K562 (cell line): ENCODE measurements around the gene SMC1A. TPM values are rescaled to one million over a fixed set of nuclear protein-coding genes. Genes with fewer than 3 reads are reported as not detected.

ENCODE experiments used
- ATAC-seq: fragments of 200-7000 bp; cut with Tn5 transposase; 3 replicates; pipeline ENCODE4 v1.9.1; 2020; ENCODE audit warnings: moderate library complexity
- BruUV-seq: library from RNA; stranded (reverse); fragments of 400-500 nt; replicated peaks from 2 replicates; lab custom pipeline; 2021; lab: Mats Ljungman, UMichigan
- CTCF ChIA-PET: fragments of 300-600 bp; formaldehyde crosslinking; extraction: SDS; loops from one replicate; lab custom pipeline; 2021; ENCODE audit warnings: low intra/inter-chr PET ratio; lab: Yijun Ruan, JAX
- POLR2A ChIA-PET: fragments of 300-600, 350-650 bp; sonication (Branson Sonifier 250); formaldehyde crosslinking; extraction: SDS; loops from one replicate; lab custom pipeline; 2021; ENCODE audit warnings: antibody characterized with exemption, inconsistent platforms; lab: Yijun Ruan, JAX
- DNase-seq, 4 experiments: peaks; one replicate each; pipeline versions ENCODE4 v3.0.0 to v3.0.0-alpha.2; 2011 to 2018; ENCODE audit warnings: low spot score in 3 of 4, mixed read lengths in 3 of 4; ENCODE audit errors: extremely low read depth in 1 of 4
- FAIRE-seq: peaks from 2 replicates; lab custom pipeline; 2011; peaks lifted over from hg19 to GRCh38; lab: Jason Lieb, UNC
- H2AFZ ChIP-seq: 2 replicates; pipeline ENCODE4 v1.6.0; 2011; ENCODE audit warnings: low read depth, low read length, control low read depth, inconsistent platforms
- H3K27ac ChIP-seq: fragments of 200-600 bp; 3 replicates; pipeline ENCODE4 v1.8.0; 2011; ENCODE audit warnings: low read depth, mild to moderate bottlenecking, control low read depth, inconsistent platforms, low read length, moderate library complexity, mixed read lengths; ENCODE audit errors: extremely low read depth
- H3K27me3 ChIP-seq, 2 experiments: fragments of 300-600 bp in 1 of 2; 2 replicates in 1 of 2; 3 replicates in 1 of 2; pipeline versions ENCODE4 v1.6.0 to v1.8.0; 2011; ENCODE audit warnings: inconsistent platforms in 2 of 2, low read length in 2 of 2, mild to moderate bottlenecking in 1 of 2, mixed read lengths in 1 of 2, moderate library complexity in 1 of 2; ENCODE audit not compliant: control insufficient read depth in 2 of 2, insufficient read depth in 2 of 2
- H3K36me3 ChIP-seq: fragments of 300-600 bp; 3 replicates; pipeline ENCODE4 v1.8.0; 2011; ENCODE audit warnings: mild to moderate bottlenecking, low read length, inconsistent platforms; ENCODE audit not compliant: control insufficient read depth, insufficient read depth
- H3K4me1 ChIP-seq, 2 experiments: fragments of 200-600 bp in 1 of 2; replicated peaks in 1 of 2; 2 replicates in 1 of 2; 3 replicates in 1 of 2; pipeline versions ENCODE4 v1.5.1 to v1.8.0; 2011; ENCODE audit warnings: inconsistent platforms in 2 of 2, low read length in 2 of 2, mild to moderate bottlenecking in 1 of 2, mixed read lengths in 1 of 2, moderate library complexity in 1 of 2; ENCODE audit not compliant: control insufficient read depth in 2 of 2, insufficient read depth in 2 of 2
- H3K4me2 ChIP-seq: 2 replicates; pipeline ENCODE4 v1.6.1; 2011; ENCODE audit warnings: low read length, control low read depth, inconsistent platforms, mixed read lengths; ENCODE audit not compliant: insufficient read depth
- H3K4me3 ChIP-seq: fragments of 200-600 bp; sonication (generic), shearing (Covaris generic); 2 replicates; pipeline ENCODE4 v1.5.1; 2016; ENCODE audit warnings: control low read depth, inconsistent platforms
- H3K79me2 ChIP-seq: fragments of 200-600 bp; 3 replicates; pipeline ENCODE4 v1.8.0; 2011; ENCODE audit warnings: low read length, inconsistent platforms; ENCODE audit not compliant: control insufficient read depth, insufficient read depth
- H3K9ac ChIP-seq, 2 experiments: 2 replicates each; pipeline versions ENCODE4 v1.6.0 to v1.6.1; 2011; ENCODE audit warnings: low read depth in 2 of 2, low read length in 2 of 2, control low read depth in 1 of 2, inconsistent platforms in 1 of 2, mild to moderate bottlenecking in 1 of 2, mixed read lengths in 1 of 2; ENCODE audit not compliant: insufficient read depth in 1 of 2
- H3K9me1 ChIP-seq: one replicate; pipeline ENCODE4 v1.6.0; 2011; ENCODE audit warnings: inconsistent platforms, mild to moderate bottlenecking, low read length, moderate library complexity; ENCODE audit not compliant: control insufficient read depth, insufficient read depth
- H3K9me3 ChIP-seq: replicated peaks from 2 replicates; pipeline ENCODE4 v1.5.1; 2011; ENCODE audit warnings: low read depth, low read length, inconsistent platforms; ENCODE audit not compliant: control insufficient read depth, insufficient read depth
- H4K20me1 ChIP-seq: replicated peaks from 2 replicates; pipeline ENCODE4 v1.6.1; 2011; ENCODE audit warnings: low read length, inconsistent platforms, mixed read lengths; ENCODE audit not compliant: control insufficient read depth, insufficient read depth
- ASH1L ChIP-seq: fragments of 450-650 bp; IDR thresholded peaks from 2 replicates; pipeline ENCODE4 v1.6.1; 2018; ENCODE audit warnings: borderline replicate concordance, mild to moderate bottlenecking, low read depth; ENCODE audit not compliant: partially characterized antibody
- E2F5 ChIP-seq: sonication (generic); formaldehyde crosslinking; IDR thresholded peaks from 2 replicates; pipeline ENCODE4 v1.8.0; 2022; ENCODE audit warnings: mild to moderate bottlenecking, missing genetic modification reagents
- ESRRA ChIP-seq: fragments of 450-650 bp; IDR thresholded peaks from 2 replicates; pipeline ENCODE4 v1.6.1; 2014; ENCODE audit warnings: low read depth, mild to moderate bottlenecking, moderate library complexity, borderline replicate concordance
- ETV1 ChIP-seq: fragments of 450-650 bp; conservative IDR thresholded peaks from 2 replicates; pipeline ENCODE4 v1.6.1; 2016; ENCODE audit warnings: missing genetic modification characterization, control low read depth, low read depth, missing compliant biosample characterization
- GTF2E2 ChIP-seq: fragments of 200-800 bp; sonication (Bioruptor generic); IDR thresholded peaks from 2 replicates; pipeline ENCODE4 v1.6.1; 2016; ENCODE audit warnings: missing genetic modification characterization, missing compliant biosample characterization
- L3MBTL2 ChIP-seq: fragments of 450-650 bp; IDR thresholded peaks from 2 replicates; pipeline ENCODE4 v1.6.1; 2016; ENCODE audit warnings: mild to moderate bottlenecking, moderate library complexity
- NFXL1 ChIP-seq: fragments of 450-650 bp; formaldehyde crosslinking; IDR thresholded peaks from 2 replicates; pipeline ENCODE4 v1.4.0; 2021; ENCODE audit warnings: mild to moderate bottlenecking
- NR1H2 ChIP-seq: sonication (generic); formaldehyde crosslinking; IDR thresholded peaks from 2 replicates; pipeline ENCODE4 v1.4.0; 2020; ENCODE audit warnings: mild to moderate bottlenecking, missing genetic modification reagents
- SAFB2 ChIP-seq: fragments of 200-400 bp; formaldehyde crosslinking; IDR thresholded peaks from 2 replicates; pipeline ENCODE4 v1.6.1; 2018; ENCODE audit warnings: borderline replicate concordance, low read length, low read depth, moderate library complexity; ENCODE audit not compliant: severe bottlenecking
- SIN3B ChIP-seq: fragments of 450-650 bp; IDR thresholded peaks from 2 replicates; pipeline ENCODE4 v1.6.1; 2017; ENCODE audit warnings: low read depth, mild to moderate bottlenecking, moderate library complexity
- SMAD1 ChIP-seq: fragments of 150-350 bp; IDR thresholded peaks from 2 replicates; pipeline ENCODE4 v1.6.1; 2014; ENCODE audit warnings: low read length, low read depth; ENCODE audit not compliant: partially characterized antibody
- SNRNP70 ChIP-seq: fragments of 200-400 bp; formaldehyde crosslinking; optimal IDR thresholded peaks from 2 replicates; pipeline ENCODE3; 2017; ENCODE audit warnings: low read depth, low read length
- TEAD4 ChIP-seq, 2 experiments: sonication (generic) in 1 of 2; formaldehyde crosslinking in 1 of 2; IDR thresholded peaks; 2 replicates each; pipeline versions ENCODE4 v1.6.1 to v1.8.0; 2012 to 2022; ENCODE audit warnings: borderline replicate concordance in 1 of 2, inconsistent platforms in 1 of 2, low read length in 1 of 2, mild to moderate bottlenecking in 1 of 2, missing genetic modification reagents in 1 of 2
- ZNF274 ChIP-seq: IDR thresholded peaks from 2 replicates; pipeline ENCODE4 v1.6.1; 2011; ENCODE audit warnings: low read depth, mild to moderate bottlenecking, low read length, moderate library complexity, borderline replicate concordance
- ZNF354B ChIP-seq: fragments of 250-450 bp; sonication (Bioruptor Pico); IDR thresholded peaks from 2 replicates; pipeline ENCODE4 v1.4.0; 2020
- ZNF586 ChIP-seq: fragments of 450-650 bp; formaldehyde crosslinking; conservative IDR thresholded peaks from 2 replicates; pipeline ENCODE4 v1.4.0; 2020; ENCODE audit warnings: mild to moderate bottlenecking, moderate library complexity
- ZNF764 ChIP-seq: fragments of 250-450 bp; sonication (Bioruptor Pico); IDR thresholded peaks from 2 replicates; pipeline ENCODE4 v1.4.0; 2020; ENCODE audit warnings: low read depth, mild to moderate bottlenecking, moderate library complexity
- ZNF79 ChIP-seq: fragments of 250-450 bp; sonication (Bioruptor Pico); IDR thresholded peaks from 2 replicates; pipeline ENCODE4 v1.4.0; 2020; ENCODE audit warnings: low read depth, mild to moderate bottlenecking, moderate library complexity
- WGBS: fragments of 100-300 bp; shearing (Covaris generic); methylation state at CpG from one replicate; pipeline ENCODE4 v1.1.6; 2016; ENCODE audit warnings: low coverage, mixed read lengths; ENCODE audit not compliant: insufficient coverage; ENCODE audit errors: missing lambda C conversion rate; 5-methylcytosine and 5-hydroxymethylcytosine counted together
- in situ Hi-C: fragments of 300-500 bp; cut with MboI; formaldehyde crosslinking; loops from 4 replicates; pipeline ENCODE4 v1.15.0; 2018; ENCODE audit warnings: inconsistent platforms, mixed read lengths
- intact Hi-C: fragments of 100-400 bp; cut with micrococcal nuclease; formaldehyde crosslinking; loops from 2 replicates; pipeline ENCODE4 v1.14.2; 2022
- polyA plus RNA-seq, 8 experiments: library from polyadenylated mRNA; depleted of rRNA in 4 of 8; stranded (reverse) in 5 of 8; unstranded in 3 of 8; fragments of >200 nt; fragmentation: Nextera tagmentation in 2 of 8; fragmentation: Illumina TruSeq in 1 of 8; extraction: Ambion mirVana in 2 of 8; extraction: Trizol in 1 of 8; gene quantifications; 2 replicates each; pipeline versions ENCODE4 v1.2.1 to v1.2.3, GENCODE V29; 2011 to 2014; ENCODE audit warnings: inconsistent platforms in 1 of 8, missing spikeins in 1 of 8
- total RNA-seq, 7 experiments: library from RNA; depleted of rRNA in 6 of 7; stranded (reverse); fragments of >200 nt in 6 of 7; fragmentation: Illumina TruSeq in 2 of 7; extraction: Trizol in 2 of 7; gene quantifications; 2 replicates each; pipeline versions ENCODE4 v1.2.1 to v1.2.3, GENCODE V29; 2011 to 2021; ENCODE audit warnings: low replicate concordance in 1 of 7
- TF ChIP-seq, protein P1 (sequence below), 2 experiments: fragments of 450-650 bp; IDR thresholded peaks; 2 replicates each; pipeline ENCODE4 v1.6.1; 2018; ENCODE audit warnings: mild to moderate bottlenecking in 2 of 2, low read depth in 1 of 2; ENCODE audit not compliant: partially characterized antibody in 2 of 2

The SMC1A gene
- total and polyA plus RNA-seq, 9 of the 15 experiments (the other 6 are each of a cell fraction or from before 2014, with no cell fraction given) = 28.5 to 126 (median 71.2) TPM

GRCh38 chrX:53398216-53398615 is 24.2 kb downstream of the SMC1A start:
- WGBS = 88% methylated on average over 1 of the region's 1 CpG
- peaks cover 91% of the 10 kb centered on the region for H3K36me3 ChIP-seq
- no peak overlapping the region for H3K9ac ChIP-seq
- in situ Hi-C loops = no loop called here
- H3K9me1 ChIP-seq = no peaks in the 10 kb centered on the region
- no peaks in the 10 kb centered on the region for H3K27me3 ChIP-seq
- H3K27ac ChIP-seq = no peak overlapping the region
- no peak overlapping the region for H3K4me2 ChIP-seq
- H3K4me3 ChIP-seq = no peak overlapping the region
- FAIRE-seq = no peak
- no peaks in the 10 kb centered on the region for H4K20me1 ChIP-seq
- TF ChIP-seq ZNF79 (CRISPR knock-in tag) (no peak), SMAD1 (no peak), GTF2E2 (no peak), E2F5 (CRISPR knock-in tag) (no peak), ASH1L (no peak), SIN3B (no peak), L3MBTL2 (no peak), NFXL1 (no peak), ZNF764 (CRISPR knock-in tag) (no peak), TEAD4 (IDR thresholded peaks at IDR 0.05; ENCODE audit: low read length) (no peak), TEAD4 (CRISPR knock-in tag; IDR thresholded peaks at IDR 0.05; ENCODE audit: borderline replicate concordance) (no peak), ZNF586 (no peak), ETV1 (tag) (no peak), ZNF354B (CRISPR knock-in tag) (no peak), SNRNP70 (no peak), ZNF274 (no peak), NR1H2 (CRISPR knock-in tag) (no peak), ESRRA (no peak), SAFB2 (no peak)
- TF ChIP-seq, protein P1, sequence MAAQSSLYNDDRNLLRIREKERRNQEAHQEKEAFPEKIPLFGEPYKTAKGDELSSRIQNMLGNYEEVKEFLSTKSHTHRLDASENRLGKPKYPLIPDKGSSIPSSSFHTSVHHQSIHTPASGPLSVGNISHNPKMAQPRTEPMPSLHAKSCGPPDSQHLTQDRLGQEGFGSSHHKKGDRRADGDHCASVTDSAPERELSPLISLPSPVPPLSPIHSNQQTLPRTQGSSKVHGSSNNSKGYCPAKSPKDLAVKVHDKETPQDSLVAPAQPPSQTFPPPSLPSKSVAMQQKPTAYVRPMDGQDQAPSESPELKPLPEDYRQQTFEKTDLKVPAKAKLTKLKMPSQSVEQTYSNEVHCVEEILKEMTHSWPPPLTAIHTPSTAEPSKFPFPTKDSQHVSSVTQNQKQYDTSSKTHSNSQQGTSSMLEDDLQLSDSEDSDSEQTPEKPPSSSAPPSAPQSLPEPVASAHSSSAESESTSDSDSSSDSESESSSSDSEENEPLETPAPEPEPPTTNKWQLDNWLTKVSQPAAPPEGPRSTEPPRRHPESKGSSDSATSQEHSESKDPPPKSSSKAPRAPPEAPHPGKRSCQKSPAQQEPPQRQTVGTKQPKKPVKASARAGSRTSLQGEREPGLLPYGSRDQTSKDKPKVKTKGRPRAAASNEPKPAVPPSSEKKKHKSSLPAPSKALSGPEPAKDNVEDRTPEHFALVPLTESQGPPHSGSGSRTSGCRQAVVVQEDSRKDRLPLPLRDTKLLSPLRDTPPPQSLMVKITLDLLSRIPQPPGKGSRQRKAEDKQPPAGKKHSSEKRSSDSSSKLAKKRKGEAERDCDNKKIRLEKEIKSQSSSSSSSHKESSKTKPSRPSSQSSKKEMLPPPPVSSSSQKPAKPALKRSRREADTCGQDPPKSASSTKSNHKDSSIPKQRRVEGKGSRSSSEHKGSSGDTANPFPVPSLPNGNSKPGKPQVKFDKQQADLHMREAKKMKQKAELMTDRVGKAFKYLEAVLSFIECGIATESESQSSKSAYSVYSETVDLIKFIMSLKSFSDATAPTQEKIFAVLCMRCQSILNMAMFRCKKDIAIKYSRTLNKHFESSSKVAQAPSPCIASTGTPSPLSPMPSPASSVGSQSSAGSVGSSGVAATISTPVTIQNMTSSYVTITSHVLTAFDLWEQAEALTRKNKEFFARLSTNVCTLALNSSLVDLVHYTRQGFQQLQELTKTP (IDR thresholded peaks at IDR 0.05; ENCODE audit: low read depth in 1 of 2, partially characterized antibody in 2 of 2) = no peak
- TF ChIP-seq, all 486 proteins: peak for 0
- no peaks in the 10 kb centered on the region for H3K4me1 ChIP-seq
- no peaks in the 10 kb centered on the region for H3K79me2 ChIP-seq
- ChIA-PET POLR2A (interaction anchor here (1.0 kb wide), 1 partner anchor 13 kb away, joined by 3 read pairs; no protein-coding TSS in a partner anchor), CTCF (no interaction called here)
- DNase-seq (no peak), ATAC-seq (no peak)
- no peaks in the 10 kb centered on the region for H3K9me3 ChIP-seq
- H2AFZ ChIP-seq = no peak overlapping the region
- BruUV-seq = no TSS peak
- intact Hi-C loops = no loop called here
